ENCODE results near the gene PACS2.

GRCh38 chr14:105325716-105326567 lies 11.4 kb downstream of the PACS2 start:
- TF ChIP-seq HDAC2 (IDR thresholded peaks at IDR 0.05; ENCODE audit: borderline replicate concordance in 1 of 2, low read depth in 2 of 2, low read length in 2 of 2) = no peak
- TF ChIP-seq TAF1 (IDR thresholded peaks at IDR 0.05; ENCODE audit: low read depth, low read length) = no peak
- no peak for TF ChIP-seq POLR2A (IDR thresholded peaks at IDR 0.05; ENCODE audit: control extremely low read depth in 1 of 2, low read depth in 2 of 2, low read length in 2 of 2)
- no peak for TF ChIP-seq CREB1 (IDR thresholded peaks at IDR 0.05)
- TF ChIP-seq CTCF (IDR thresholded peaks at IDR 0.05; ENCODE audit: control extremely low read depth in 1 of 3, insufficient read depth in 1 of 3, low read depth in 1 of 3, low read length in 3 of 3) = no peak
- no peak for TF ChIP-seq SP1 (IDR thresholded peaks at IDR 0.05; ENCODE audit: low read depth, low read length)

Data from H1 (cell line).